Brain microvascular endothelial cell (primary cell): ENCODE measurements around the gene RASSF1.
"Not testable (repeated sequence)": the region's sequence is repeated elsewhere in the genome, so short reads cannot be mapped to it uniquely, and the experiment has no call there.

Experiments
- DNase-seq: peaks from one replicate; pipeline ENCODE4 v3.0.0-alpha.2; 2020
- H3K27ac ChIP-seq: fragments of 250-450 bp; sonication (Bioruptor Pico); 2 replicates; pipeline ENCODE4 v1.5.1; 2020; ENCODE audit warnings: mild to moderate bottlenecking, moderate library complexity
- H3K27me3 ChIP-seq: fragments of 250-450 bp; sonication (Bioruptor Pico); replicated peaks from 2 replicates; pipeline ENCODE4 v1.5.1; 2020; ENCODE audit warnings: mild to moderate bottlenecking
- H3K36me3 ChIP-seq: fragments of 250-450 bp; sonication (Bioruptor Pico); replicated peaks from 2 replicates; pipeline ENCODE4 v1.5.1; 2020; ENCODE audit warnings: mild to moderate bottlenecking
- H3K4me3 ChIP-seq: 2 replicates; pipeline ENCODE4 v1.5.1; 2011; ENCODE audit warnings: low read depth, mild to moderate bottlenecking, control low read depth, low read length, moderate library complexity
- CTCF ChIP-seq: IDR thresholded peaks from 2 replicates; pipeline ENCODE4 v1.5.1; 2011; ENCODE audit warnings: low read depth, mild to moderate bottlenecking, moderate library complexity, low read length, control low read depth, inconsistent platforms; ENCODE audit errors: missing control alignments
- in situ Hi-C: cut with HindIII; loops from 2 replicates; pipeline ENCODE4 v1.10.0; 2017; ENCODE audit warnings: low sequenced_read_pairs, low pct_ligation_motif_present

The RASSF1 gene

GRCh38 chr3:50289130-50289529, 51.5 kb downstream of the RASSF1 start:
- DNase-seq: no peak
- Histone ChIP-seq H3K4me3 (no peak overlapping the region), H3K27me3 (no peaks in the 10 kb centered on the region), H3K36me3 (peaks cover 25% of the 10 kb centered on the region), H3K27ac (no peak overlapping the region)
- TF ChIP-seq CTCF: no peak
- in situ Hi-C loops: no loop called here

- TF ChIP-seq CTCF: no peak
- H3K4me3 ChIP-seq: no peak overlapping the region
- in situ Hi-C loops: no loop called here
- peaks cover 25% of the 10 kb centered on the region for H3K36me3 ChIP-seq
- no peaks in the 10 kb centered on the region for H3K27me3 ChIP-seq
- H3K27ac ChIP-seq: no peak overlapping the region
- no peak for DNase-seq
Observed at GRCh38 chr3:50288387-50289007, 52.1 kb downstream of the RASSF1 start.

GRCh38 chr3:50287262-50287661, 53.4 kb downstream of the RASSF1 start:
- no peak for DNase-seq
- TF ChIP-seq CTCF: no peak
- Histone ChIP-seq H3K36me3 (peaks cover 25% of the 10 kb centered on the region), H3K4me3 (no peak overlapping the region), H3K27me3 (no peaks in the 10 kb centered on the region), H3K27ac (no peak overlapping the region)
- in situ Hi-C loops: no loop called here

- H3K27me3 ChIP-seq: no peaks in the 10 kb centered on the region
- DNase-seq: no peak
- TF ChIP-seq CTCF: no peak
- H3K36me3 ChIP-seq: peaks cover 25% of the 10 kb centered on the region
- no peak overlapping the region for H3K27ac ChIP-seq
- in situ Hi-C loops: no loop called here
- H3K4me3 ChIP-seq: no peak overlapping the region
Observed at GRCh38 chr3:50286322-50287227, 54.1 kb downstream of the RASSF1 start.

GRCh38 chr3:50284121-50284520, 56.5 kb downstream of the RASSF1 start:
- in situ Hi-C loops: not testable (repeated sequence)

More at GRCh38 chr3:50284121-50284520, 56.5 kb downstream of the RASSF1 start:
- H3K27me3 ChIP-seq, H3K27ac ChIP-seq, DNase-seq, H3K4me3 ChIP-seq: not testable (repeated sequence)
- peaks cover 14% of the 10 kb centered on the region for H3K36me3 ChIP-seq
